NK-92 (cell line): ENCODE results near the gene STAM2.

ENCODE experiments used
- DNase-seq: peaks from one replicate; lab custom pipeline; 2025; ENCODE audit not compliant: unreplicated experiment; lab: John Stamatoyannopoulos, UW

STAM2 gene

GRCh38 chr2:152075461-152076050 lies 100.0 kb downstream of the STAM2 start:
- DNase-seq = no peak

GRCh38 chr2:152072011-152072410 lies 103.6 kb downstream of the STAM2 start:
- no peak for DNase-seq

GRCh38 chr2:152071518-152071917 lies 104.0 kb downstream of the STAM2 start:
- DNase-seq = no peak

GRCh38 chr2:152071092-152071491 lies 104.5 kb downstream of the STAM2 start:
- no peak for DNase-seq

- DNase-seq = no peak
Measured at GRCh38 chr2:152068226-152068625, 107.3 kb downstream of the STAM2 start.

- DNase-seq = no peak
Measured at GRCh38 chr2:152067823-152068222, 107.7 kb downstream of the STAM2 start.
